ENCODE measurements around the gene OCA2. TPM values are rescaled to one million over a fixed set of nuclear protein-coding genes. Genes with fewer than 3 reads are reported as not detected.
A peak's percentile ranks its signal among the peaks of the same experiment; 100 is the strongest.

OCA2 gene
- total and polyA plus RNA-seq, 2 of the 8 experiments (the other 6 are each of a cell fraction or from before 2014, with no cell fraction given), result 0.20 TPM

DNA sequence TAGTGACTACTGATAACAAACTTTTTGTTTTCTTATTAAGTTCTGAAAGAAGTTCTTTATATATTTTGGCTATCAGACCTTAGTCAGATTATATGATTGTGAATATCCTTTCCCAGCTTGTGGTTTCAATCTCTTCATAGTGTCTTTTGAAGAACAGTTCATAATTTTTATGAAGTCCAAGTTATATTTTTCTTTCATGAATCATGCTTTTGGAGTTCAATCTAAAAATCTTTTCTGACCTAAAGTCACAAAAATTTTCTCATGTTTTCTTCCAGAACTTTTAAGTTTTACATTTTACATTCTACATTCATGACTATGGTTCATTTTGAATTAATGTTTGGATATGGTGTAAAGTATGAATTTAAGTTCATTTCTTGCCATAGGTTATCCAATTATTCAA is 34.2 kb upstream of the OCA2 start:
- FAIRE-seq, result peak; percentile 36
- no peak overlapping the region for H2BK120ac ChIP-seq (replicated peaks; ENCODE audit: low read depth, low read length)
- H3K9me3 ChIP-seq (ENCODE audit: insufficient read depth in 2 of 2, low read depth in 1 of 2, low read length in 1 of 2), result no peaks in the 10 kb centered on the region
- no peak overlapping the region for H2BK20ac ChIP-seq (ENCODE audit: low read length)
- no peak overlapping the region for H4K8ac ChIP-seq (ENCODE audit: extremely low read depth, insufficient read depth, low read length)
- H3K4ac ChIP-seq (replicated peaks; ENCODE audit: insufficient read length, low read depth, low read length), result no peak overlapping the region
- H4K91ac ChIP-seq (replicated peaks; ENCODE audit: insufficient read length, low read length), result no peak overlapping the region
- no peak overlapping the region for H3K4me2 ChIP-seq (ENCODE audit: insufficient read depth in 1 of 2, low read depth in 2 of 2, low read length in 2 of 2)
- no peak overlapping the region for H2BK15ac ChIP-seq (ENCODE audit: low read length)
- POLR2A ChIA-PET (ENCODE audit: partially characterized antibody), result no interaction called here
- H2BK5ac ChIP-seq (ENCODE audit: low read depth, low read length), result no peak overlapping the region
- no peak overlapping the region for H3K56ac ChIP-seq (replicated peaks; ENCODE audit: insufficient read length, low read depth, low read length)
- no peaks in the 10 kb centered on the region for H3K23me2 ChIP-seq (ENCODE audit: low read depth, low read length)
- H3K79me1 ChIP-seq (ENCODE audit: low read depth, low read length), result no peaks in the 10 kb centered on the region
- peaks cover 6 to 20% (median 17%) of the 10 kb centered on the region in 4 experiments; a peak in 7 of 8 replicates for H3K36me3 ChIP-seq (ENCODE audit: control insufficient read depth in 2 of 4, insufficient read depth in 4 of 4, low read length in 3 of 4)
- TF ChIP-seq RBBP5 (IDR thresholded peaks at IDR 0.05; ENCODE audit: borderline replicate concordance, low read depth, low read length), result no peak
- TF ChIP-seq EZH2 (IDR thresholded peaks at IDR 0.05; ENCODE audit: low read depth, low read length, severe bottlenecking), result no peak
- TF ChIP-seq SUZ12 (IDR thresholded peaks at IDR 0.05; ENCODE audit: low read length), result no peak
- no peak for TF ChIP-seq ZNF274 (IDR thresholded peaks at IDR 0.05; ENCODE audit: borderline replicate concordance, extremely low read depth, low read length)
- TF ChIP-seq, protein P1, sequence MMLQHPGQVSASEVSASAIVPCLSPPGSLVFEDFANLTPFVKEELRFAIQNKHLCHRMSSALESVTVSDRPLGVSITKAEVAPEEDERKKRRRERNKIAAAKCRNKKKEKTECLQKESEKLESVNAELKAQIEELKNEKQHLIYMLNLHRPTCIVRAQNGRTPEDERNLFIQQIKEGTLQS (IDR thresholded peaks at IDR 0.05; ENCODE audit: insufficient read depth, low read depth, low read length), result no peak
- TF ChIP-seq KDM5A (IDR thresholded peaks at IDR 0.05; ENCODE audit: low read length), result no peak
- TF ChIP-seq SIX5 (IDR thresholded peaks at IDR 0.05; ENCODE audit: low read depth, low read length), result no peak
- TF ChIP-seq SIRT6 (IDR thresholded peaks at IDR 0.05; ENCODE audit: low read length), result no peak
- no peak for TF ChIP-seq SP2 (IDR thresholded peaks at IDR 0.05; ENCODE audit: low read length)
- H2AK5ac ChIP-seq (ENCODE audit: low read depth, low read length), result no peak overlapping the region
- H3K4me1 ChIP-seq (replicated peaks in 1 of 4; ENCODE audit: control insufficient read depth in 3 of 4, insufficient read depth in 4 of 4, low read length in 3 of 4), result peaks cover 0 to 8% (median 4%) of the 10 kb centered on the region in 4 experiments; a peak in 5 of 7 replicates
- no peak overlapping the region for H3K9ac ChIP-seq (replicated peaks in 1 of 4; ENCODE audit: extremely low read depth in 1 of 4, low read depth in 3 of 4, low read length in 3 of 4)
- no peak overlapping the region for H3K4me3 ChIP-seq (ENCODE audit: extremely low read depth in 1 of 4, insufficient read depth in 2 of 4, low read depth in 3 of 4, low read length in 4 of 4)
- H3K27me3 ChIP-seq (replicated peaks in 1 of 4; ENCODE audit: control insufficient read depth in 3 of 4, extremely low read depth in 1 of 4, insufficient read depth in 3 of 4, low read length in 3 of 4), result no peaks in the 10 kb centered on the region
- CTCF ChIA-PET (ENCODE audit: partially characterized antibody), result no interaction called here
- no peaks in the 10 kb centered on the region; a peak in 1 of 4 replicates for H3K79me2 ChIP-seq (ENCODE audit: control insufficient read depth in 1 of 2, insufficient read depth in 2 of 2, low read length in 2 of 2)
- no peak overlapping the region for H3K27ac ChIP-seq (ENCODE audit: low read depth, low read length)
- no peak overlapping the region for H3K18ac ChIP-seq (ENCODE audit: extremely low read depth, low read length)
- H2BK12ac ChIP-seq (ENCODE audit: low read depth, low read length), result no peak overlapping the region
- peaks cover 0 to 2% of the 10 kb centered on the region in 2 experiments for H4K20me1 ChIP-seq (replicated peaks in 1 of 2; ENCODE audit: control insufficient read depth in 1 of 2, insufficient read depth in 2 of 2, low read length in 2 of 2)
- no peak overlapping the region for H2AFZ ChIP-seq (ENCODE audit: low read length)
- no peak overlapping the region for H3K23ac ChIP-seq (ENCODE audit: insufficient read length)
- no peak overlapping the region for H4K5ac ChIP-seq (ENCODE audit: insufficient read length, low read depth, low read length)
- DNase-seq (ENCODE audit: low read depth in 1 of 2, low spot score in 2 of 2), result no peak
- H3K14ac ChIP-seq (ENCODE audit: insufficient read length), result no peak overlapping the region

All from H1 (cell line).